HG03457 (cell line): ENCODE data around the gene MYO1D.
"Not testable (repeated sequence)": the region's sequence is repeated elsewhere in the genome, so short reads cannot be mapped to it uniquely, and the experiment has no call there.

Experiments
- ATAC-seq: cut with Tn5 transposase; IDR thresholded peaks from one replicate; pipeline ENCODE4 v1.9.1; 2021; ENCODE audit warnings: moderate number of reproducible peaks; ENCODE audit not compliant: unreplicated experiment

The MYO1D gene

GRCh38 chr17:32551186-32551955, 325.6 kb downstream of the MYO1D start:
- peak; percentile 54 for ATAC-seq

GRCh38 chr17:32549559-32549958, 327.4 kb downstream of the MYO1D start:
- ATAC-seq, result no peak

GRCh38 chr17:32546031-32546444, 330.9 kb downstream of the MYO1D start:
- no peak for ATAC-seq

GRCh38 chr17:32542186-32542585, 334.7 kb downstream of the MYO1D start:
- ATAC-seq, result no peak

- no peak for ATAC-seq
Measured at GRCh38 chr17:32541640-32542039, 335.3 kb downstream of the MYO1D start.

GRCh38 chr17:32536736-32537643, 339.9 kb downstream of the MYO1D start:
- ATAC-seq, result no peak

- no peak for ATAC-seq
Measured at GRCh38 chr17:32533296-32533695, 343.6 kb downstream of the MYO1D start.

GRCh38 chr17:32529604-32530003, 347.3 kb downstream of the MYO1D start:
- ATAC-seq, result no peak

- ATAC-seq, result no peak
Measured at GRCh38 chr17:32528825-32529224, 348.1 kb downstream of the MYO1D start.

GRCh38 chr17:32527146-32527545, 349.8 kb downstream of the MYO1D start:
- no peak for ATAC-seq

GRCh38 chr17:32525122-32525521, 351.8 kb downstream of the MYO1D start:
- ATAC-seq, result no peak

GRCh38 chr17:32524553-32524880, 352.4 kb downstream of the MYO1D start:
- not testable (repeated sequence) for ATAC-seq

GRCh38 chr17:32523827-32524552, 352.9 kb downstream of the MYO1D start:
- ATAC-seq, result no peak

- ATAC-seq, result peak; percentile 50
Measured at GRCh38 chr17:32523017-32523680, 353.8 kb downstream of the MYO1D start.

GRCh38 chr17:32520737-32521404, 356.1 kb downstream of the MYO1D start:
- no peak for ATAC-seq

GRCh38 chr17:32520104-32520701, 356.7 kb downstream of the MYO1D start:
- ATAC-seq, result no peak

- no peak for ATAC-seq
Measured at GRCh38 chr17:32519228-32520103, 357.5 kb downstream of the MYO1D start.

- no peak for ATAC-seq
Measured at GRCh38 chr17:32518646-32519227, 358.2 kb downstream of the MYO1D start.

- no peak for ATAC-seq
Measured at GRCh38 chr17:32517982-32518381, 358.9 kb downstream of the MYO1D start.
